ENCODE data around the gene PEX6. TPM values are rescaled to one million over a fixed set of nuclear protein-coding genes. Genes with fewer than 3 reads are reported as not detected.

PEX6 gene
- total RNA-seq, 1 experiment from 2014 or later = 15.6 TPM

DNA sequence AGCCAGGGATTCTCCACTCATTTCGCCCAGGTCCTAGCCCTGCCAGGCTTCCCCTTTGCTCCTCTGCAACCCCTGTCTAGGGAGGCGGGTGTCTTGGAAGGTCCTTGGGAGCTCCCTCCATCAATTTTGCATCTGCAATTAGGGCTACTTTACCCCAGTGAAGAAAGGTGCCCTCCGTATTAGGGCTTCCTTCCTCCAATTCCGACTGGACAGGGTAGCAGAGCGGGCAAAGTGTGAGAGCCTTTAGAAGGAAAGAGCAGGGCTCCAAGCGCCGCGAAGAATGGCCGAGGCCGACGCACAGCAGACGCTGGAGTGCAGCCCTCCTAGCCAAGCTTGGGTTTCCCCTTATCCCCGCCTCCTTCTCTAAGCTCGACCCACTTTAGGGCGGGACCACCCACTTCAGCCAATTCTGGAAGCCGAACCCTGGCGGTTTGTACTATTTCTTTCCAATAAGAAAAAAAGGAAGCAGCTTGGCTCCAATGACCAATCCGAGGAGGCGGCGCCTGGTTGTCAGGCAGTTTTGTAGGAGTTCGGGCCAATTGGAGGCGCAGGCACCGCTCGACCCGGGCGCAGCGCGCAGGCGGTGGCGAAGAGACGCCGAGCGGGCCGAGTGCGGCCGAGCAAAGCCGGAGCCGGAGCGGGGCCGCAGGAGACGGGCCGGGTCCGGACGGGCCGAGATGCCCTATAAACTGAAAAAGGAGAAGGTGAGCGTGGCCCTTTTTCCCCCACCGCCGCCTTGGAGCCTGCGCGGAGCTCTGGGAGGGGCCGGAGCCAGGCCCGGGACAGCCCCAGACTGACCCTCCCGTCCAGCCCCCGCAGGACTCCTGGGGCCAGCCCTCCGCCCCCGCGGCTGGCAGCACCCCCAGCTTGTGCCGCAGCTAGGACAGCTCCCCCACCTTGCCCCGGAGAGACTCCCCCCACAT is 5.3 kb upstream of the PEX6 start, which contains the start of gene PPP2R5D:
PPP2R5D (plus strand) TSS at position 570 of the 923 bp plus-strand sequence; CDS start at position 678, 108 bp downstream.
- H3K4me1 Mint-ChIP-seq = peaks cover 27 to 36% of the 10 kb centered on the region in 2 experiments
- Histone ChIP-seq H3K23me2 (ENCODE audit: insufficient read length, low read depth, low read length, poor library complexity, severe bottlenecking) (peaks cover 9% of the 10 kb centered on the region), H2BK15ac (ENCODE audit: low read depth, low read length) (no peak within 1 kb of the TSS), H3K27ac (ENCODE audit: insufficient read length, low read depth, low read length) (no peak within 1 kb of the TSS), H3K4me1 (ENCODE audit: insufficient read depth, low read length) (no peaks in the 10 kb centered on the region; the same call in 1 of the 2 replicates), H3K14ac (ENCODE audit: insufficient read depth, low read length) (peak within 1 kb of the TSS; percentile 62), H3K18ac (ENCODE audit: insufficient read length, low read depth, low read length) (peak within 1 kb of the TSS; percentile 73), H4K5ac (ENCODE audit: insufficient read length, low read depth, low read length) (no peak within 1 kb of the TSS), H2BK12ac (ENCODE audit: insufficient read length, low read depth, low read length) (no peak within 1 kb of the TSS), H2BK20ac (ENCODE audit: low read depth, low read length, poor library complexity, severe bottlenecking) (no peak within 1 kb of the TSS), H2AK5ac (ENCODE audit: insufficient read length, low read length) (no peak within 1 kb of the TSS), H3K9ac (ENCODE audit: extremely low read depth, insufficient read length, low read length) (peak within 1 kb of the TSS; percentile 86), H3K79me2 (ENCODE audit: insufficient read depth, low read length) (no peaks in the 10 kb centered on the region; the same call in 1 of the 2 replicates), H3K23ac (ENCODE audit: insufficient read length, low read depth, low read length) (no peak within 1 kb of the TSS), H3K79me1 (ENCODE audit: insufficient read depth, low read depth, low read length, poor library complexity, severe bottlenecking) (peaks cover 4% of the 10 kb centered on the region), H3K56ac (ENCODE audit: insufficient read length, low read depth, low read length) (no peak within 1 kb of the TSS), H2BK120ac (ENCODE audit: low read depth, low read length, poor library complexity, severe bottlenecking) (no peak within 1 kb of the TSS), H2AFZ (ENCODE audit: low read length) (peak within 1 kb of the TSS; percentile 74), H4K20me1 (ENCODE audit: control insufficient read depth, insufficient read depth, insufficient read length) (no peaks in the 10 kb centered on the region), H4K91ac (ENCODE audit: insufficient read length, low read depth, low read length) (no peak within 1 kb of the TSS), H3K27me3 (ENCODE audit: insufficient read depth, low read length) (no peaks in the 10 kb centered on the region), H3K4ac (ENCODE audit: low read depth, low read length) (no peak within 1 kb of the TSS), H3K9me3 (ENCODE audit: control insufficient read depth, low read depth, low read length) (no peaks in the 10 kb centered on the region), H4K8ac (replicated peaks; ENCODE audit: insufficient read length, low read depth, low read length) (no peak within 1 kb of the TSS), H3K4me2 (ENCODE audit: insufficient read depth, insufficient read length, low read length) (peak within 1 kb of the TSS; percentile 65), H2BK5ac (ENCODE audit: insufficient read length, low read length) (no peak within 1 kb of the TSS), H3T11ph (ENCODE audit: low read length) (no peak within 1 kb of the TSS)
- DNase-seq = peak; percentile 99
- no peak for TF ChIP-seq CTCF (conservative IDR thresholded peaks at IDR 0.05)
- H3K36me3 Mint-ChIP-seq (ENCODE audit: insufficient read depth in 1 of 3, low read depth in 3 of 3) = peaks cover 5 to 16% (median 8%) of the 10 kb centered on the region in 3 experiments
- H3K27me3 Mint-ChIP-seq (ENCODE audit: low read depth) = no peaks in the 10 kb centered on the region
- H3K9me3 Mint-ChIP-seq = no peaks in the 10 kb centered on the region
- peak within 1 kb of the TSS; percentile 93 to 94 (median 94) for H3K27ac Mint-ChIP-seq
- H3K4me3 Mint-ChIP-seq = peak within 1 kb of the TSS; percentile 77 to 83
- no CpG with 5 or more reads among the region's 59 CpGs for WGBS (ENCODE audit: extremely low coverage, insufficient read length, low lambda C conversion rate)
